ENCODE data around the gene PLD4.
"Not testable (repeated sequence)": the region's sequence is repeated elsewhere in the genome, so short reads cannot be mapped to it uniquely, and the experiment has no call there.

Gene PLD4

DNA sequence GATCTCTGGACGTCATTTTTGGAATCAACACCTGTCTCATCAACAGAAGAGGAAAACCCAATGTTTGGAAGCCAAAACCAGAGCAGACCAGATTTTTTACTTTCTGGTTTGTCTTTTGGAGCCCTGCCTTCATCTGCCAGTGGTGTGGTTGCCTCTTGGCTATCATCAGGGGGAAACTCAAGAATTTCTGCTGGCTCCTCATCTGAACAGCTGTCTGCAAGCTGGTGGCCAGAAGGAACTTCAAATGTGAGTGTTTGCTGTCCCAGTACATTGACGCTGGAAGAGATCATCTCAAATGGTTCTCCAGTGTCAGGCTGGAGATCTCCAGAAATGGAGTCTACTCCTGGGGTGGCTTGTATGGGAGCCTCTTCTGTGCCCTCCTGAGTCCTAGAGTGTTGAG is 13.8 kb downstream of the PLD4 start:
- no peaks in the 10 kb centered on the region for H3K9me3 Mint-ChIP-seq
- no peaks in the 10 kb centered on the region for H3K4me1 Mint-ChIP-seq
- peaks cover 57% of the 10 kb centered on the region for H3K27me3 Mint-ChIP-seq
- no peak overlapping the region for H3K4me3 Mint-ChIP-seq
- H3K27ac Mint-ChIP-seq = no peak overlapping the region
- peak in 1 of 2 donors; percentile 1 for DNase-seq
- ATAC-seq = no peak

DNA sequence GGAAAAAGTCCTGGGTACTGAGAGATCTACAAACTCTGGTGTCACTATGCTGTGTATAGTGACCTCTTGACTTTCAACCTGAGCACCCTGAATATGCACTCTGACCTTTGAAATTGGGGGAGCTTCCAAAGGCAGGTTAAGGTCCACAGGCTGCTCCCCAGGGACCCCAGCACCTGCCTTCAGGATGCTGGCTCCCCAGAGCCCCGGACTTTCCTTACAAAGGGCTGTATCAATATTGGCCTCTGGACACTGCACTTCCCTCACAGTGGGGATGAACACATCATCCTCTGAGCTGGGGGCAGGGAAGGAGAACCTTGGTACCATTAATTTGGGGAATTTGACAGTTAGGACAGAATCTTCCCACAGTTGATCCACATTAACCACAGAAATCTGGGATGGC is 14.3 kb downstream of the PLD4 start:
- H3K27ac Mint-ChIP-seq = no peak overlapping the region
- DNase-seq (peak in 1 of 2 donors; percentile 7), ATAC-seq (no peak)
- peaks cover 57% of the 10 kb centered on the region for H3K27me3 Mint-ChIP-seq
- H3K9me3 Mint-ChIP-seq = no peaks in the 10 kb centered on the region
- no peaks in the 10 kb centered on the region for H3K4me1 Mint-ChIP-seq
- no peak overlapping the region for H3K4me3 Mint-ChIP-seq

- H3K4me1 Mint-ChIP-seq = no peaks in the 10 kb centered on the region
- H3K9me3 Mint-ChIP-seq = no peaks in the 10 kb centered on the region
- no peak overlapping the region for H3K4me3 Mint-ChIP-seq
- no peak overlapping the region for H3K27ac Mint-ChIP-seq
- peak in 1 of 2 donors; percentile 4 for DNase-seq
- ATAC-seq = no peak
- peaks cover 48% of the 10 kb centered on the region for H3K27me3 Mint-ChIP-seq
Observed at GRCh38 chr14:104939666-104940410, 15.2 kb downstream of the PLD4 start.

DNA sequence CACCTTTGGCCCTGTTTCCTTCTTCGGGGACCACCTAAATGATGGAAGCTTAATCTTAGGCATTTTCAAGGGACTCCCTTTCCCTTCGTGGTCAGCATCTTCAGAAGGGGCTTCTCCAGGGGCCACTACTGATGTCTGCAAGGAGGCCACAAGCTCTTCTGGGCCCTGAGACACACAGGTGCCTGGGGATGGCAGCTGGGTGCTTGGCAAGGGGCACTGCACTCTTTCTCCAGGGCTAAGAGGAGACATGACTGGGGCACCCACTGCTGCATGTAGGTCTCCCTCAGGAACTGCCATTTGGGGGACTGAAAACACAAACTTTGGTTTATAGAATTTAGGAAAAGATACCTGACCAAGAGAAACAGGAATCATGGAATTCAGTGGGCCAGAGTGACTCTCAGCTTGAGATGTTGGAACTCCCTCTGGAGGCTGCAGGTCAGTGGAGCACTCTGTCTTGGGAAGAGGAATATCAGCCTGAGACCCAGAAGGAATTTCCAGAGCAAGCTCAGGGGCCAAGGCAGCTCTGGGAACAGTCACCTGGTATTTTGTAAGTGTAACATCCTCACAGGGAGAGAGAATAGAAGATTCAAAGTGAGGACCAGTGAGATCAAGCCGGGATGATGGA is 16.0 kb downstream of the PLD4 start:
- peaks cover 43% of the 10 kb centered on the region for H3K27me3 Mint-ChIP-seq
- DNase-seq (no peak), ATAC-seq (no peak)
- H3K4me1 Mint-ChIP-seq = no peaks in the 10 kb centered on the region
- no peak overlapping the region for H3K4me3 Mint-ChIP-seq
- H3K9me3 Mint-ChIP-seq = no peaks in the 10 kb centered on the region
- no peak overlapping the region for H3K27ac Mint-ChIP-seq

GRCh38 chr14:104941508-104942365 is 17.1 kb downstream of the PLD4 start:
- no peak for DNase-seq
- peaks cover 36% of the 10 kb centered on the region for H3K27me3 Mint-ChIP-seq
- no peaks in the 10 kb centered on the region for H3K9me3 Mint-ChIP-seq
- H3K4me1 Mint-ChIP-seq = no peaks in the 10 kb centered on the region
- no peak overlapping the region for H3K27ac Mint-ChIP-seq
- no peak for ATAC-seq
- H3K4me3 Mint-ChIP-seq = no peak overlapping the region

DNA sequence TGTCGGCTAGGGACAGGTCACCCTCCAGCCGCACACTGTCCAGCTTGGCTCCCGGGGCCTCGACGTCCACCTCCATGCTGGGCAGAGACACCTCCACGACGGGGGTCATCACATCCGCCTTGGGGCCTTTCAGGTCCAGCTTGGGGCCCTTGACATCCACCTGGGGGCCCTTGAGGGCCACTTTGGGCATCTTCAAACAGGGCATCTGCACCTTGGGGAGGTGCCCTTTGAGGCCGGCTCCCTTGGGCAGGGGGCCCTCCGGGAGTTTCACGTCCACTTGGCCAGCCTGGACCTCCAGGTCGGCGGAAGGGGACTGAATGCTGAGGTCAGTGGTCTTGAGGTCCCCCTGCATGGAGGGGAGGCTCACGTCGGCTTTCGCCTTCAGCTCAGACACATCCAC is 17.9 kb downstream of the PLD4 start:
- Mint-ChIP-seq H3K4me3 (no peak overlapping the region), H3K27ac (no peak overlapping the region), H3K27me3 (peaks cover 27% of the 10 kb centered on the region), H3K9me3 (no peaks in the 10 kb centered on the region), H3K4me1 (no peaks in the 10 kb centered on the region)
- DNase-seq = no peak
- no peak for ATAC-seq

GRCh38 chr14:104943216-104944015 is 18.7 kb downstream of the PLD4 start:
- not testable (repeated sequence) for H3K9me3 Mint-ChIP-seq, H3K4me1 Mint-ChIP-seq, DNase-seq, H3K27ac Mint-ChIP-seq, H3K4me3 Mint-ChIP-seq, ATAC-seq
- peaks cover 19% of the 10 kb centered on the region for H3K27me3 Mint-ChIP-seq

- H3K27ac Mint-ChIP-seq, ATAC-seq, H3K9me3 Mint-ChIP-seq: not testable (repeated sequence)
Observed at GRCh38 chr14:104944016-104944308, 19.3 kb downstream of the PLD4 start.

DNA sequence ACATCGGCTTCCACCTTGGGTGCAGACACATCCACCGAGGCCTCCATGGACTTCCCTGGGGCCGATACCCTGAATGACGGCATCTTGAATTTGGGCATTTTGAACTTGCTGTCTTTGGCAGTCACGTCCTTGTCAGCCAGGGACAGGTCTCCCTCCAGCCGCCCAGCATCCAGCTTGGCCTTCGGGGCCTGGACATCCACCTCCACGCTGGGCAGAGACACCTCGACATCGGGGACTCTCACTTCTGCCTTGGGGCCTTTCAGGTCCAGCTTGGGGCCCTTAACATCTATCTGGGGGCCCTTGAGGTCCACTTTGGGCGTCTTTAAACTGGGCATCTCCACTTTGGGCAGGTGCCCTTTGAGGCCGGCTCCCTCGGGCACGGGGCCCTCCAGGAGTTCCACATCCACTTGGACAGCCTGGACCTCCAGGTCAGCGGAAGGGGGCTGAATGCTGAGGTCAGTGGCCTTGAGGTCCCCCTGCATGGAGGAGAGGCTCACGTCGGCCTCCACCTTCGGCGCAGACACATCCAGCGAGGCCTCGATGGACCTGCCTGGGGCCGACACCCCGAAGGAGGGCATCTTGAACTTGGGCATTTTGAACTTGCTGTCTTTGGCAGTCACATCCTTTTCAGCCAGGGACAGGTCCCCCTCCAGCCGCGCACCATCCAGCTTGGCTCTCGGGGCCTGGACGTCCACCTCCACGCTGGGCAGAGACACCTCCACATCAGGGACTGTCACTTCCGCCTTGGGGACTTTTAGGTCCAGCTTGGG is 19.9 kb downstream of the PLD4 start:
- peaks cover 16% of the 10 kb centered on the region for H3K27me3 Mint-ChIP-seq
- not testable (repeated sequence) for H3K9me3 Mint-ChIP-seq, DNase-seq, ATAC-seq, H3K4me1 Mint-ChIP-seq, H3K27ac Mint-ChIP-seq, H3K4me3 Mint-ChIP-seq

More at GRCh38 chr14:104944016-104944308, 19.3 kb downstream of the PLD4 start:
- H3K4me3 Mint-ChIP-seq, H3K4me1 Mint-ChIP-seq, DNase-seq: not testable (repeated sequence)
- peaks cover 17% of the 10 kb centered on the region for H3K27me3 Mint-ChIP-seq

DNA sequence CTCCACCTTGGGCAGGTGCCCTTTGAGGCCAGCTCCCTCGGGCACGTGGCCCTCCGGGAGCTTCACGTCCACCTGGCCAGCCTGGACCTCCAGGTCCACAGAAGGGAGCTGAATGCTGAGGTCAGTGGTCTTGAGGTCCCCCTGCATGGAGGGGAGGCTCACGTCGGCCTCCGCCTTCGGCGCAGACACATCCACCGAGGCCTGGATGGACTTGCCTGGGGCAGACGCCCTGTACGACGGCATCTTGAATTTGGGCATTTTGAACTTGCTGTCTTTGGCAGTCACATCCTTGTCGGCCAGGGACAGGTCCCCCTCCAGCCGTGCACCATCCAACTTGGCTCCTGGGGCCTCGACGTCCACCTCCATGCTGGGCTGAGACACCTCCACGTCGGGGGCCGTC is 20.6 kb downstream of the PLD4 start:
- not testable (repeated sequence) for H3K4me3 Mint-ChIP-seq, H3K4me1 Mint-ChIP-seq, H3K27me3 Mint-ChIP-seq, DNase-seq, H3K9me3 Mint-ChIP-seq, H3K27ac Mint-ChIP-seq, ATAC-seq

DNA sequence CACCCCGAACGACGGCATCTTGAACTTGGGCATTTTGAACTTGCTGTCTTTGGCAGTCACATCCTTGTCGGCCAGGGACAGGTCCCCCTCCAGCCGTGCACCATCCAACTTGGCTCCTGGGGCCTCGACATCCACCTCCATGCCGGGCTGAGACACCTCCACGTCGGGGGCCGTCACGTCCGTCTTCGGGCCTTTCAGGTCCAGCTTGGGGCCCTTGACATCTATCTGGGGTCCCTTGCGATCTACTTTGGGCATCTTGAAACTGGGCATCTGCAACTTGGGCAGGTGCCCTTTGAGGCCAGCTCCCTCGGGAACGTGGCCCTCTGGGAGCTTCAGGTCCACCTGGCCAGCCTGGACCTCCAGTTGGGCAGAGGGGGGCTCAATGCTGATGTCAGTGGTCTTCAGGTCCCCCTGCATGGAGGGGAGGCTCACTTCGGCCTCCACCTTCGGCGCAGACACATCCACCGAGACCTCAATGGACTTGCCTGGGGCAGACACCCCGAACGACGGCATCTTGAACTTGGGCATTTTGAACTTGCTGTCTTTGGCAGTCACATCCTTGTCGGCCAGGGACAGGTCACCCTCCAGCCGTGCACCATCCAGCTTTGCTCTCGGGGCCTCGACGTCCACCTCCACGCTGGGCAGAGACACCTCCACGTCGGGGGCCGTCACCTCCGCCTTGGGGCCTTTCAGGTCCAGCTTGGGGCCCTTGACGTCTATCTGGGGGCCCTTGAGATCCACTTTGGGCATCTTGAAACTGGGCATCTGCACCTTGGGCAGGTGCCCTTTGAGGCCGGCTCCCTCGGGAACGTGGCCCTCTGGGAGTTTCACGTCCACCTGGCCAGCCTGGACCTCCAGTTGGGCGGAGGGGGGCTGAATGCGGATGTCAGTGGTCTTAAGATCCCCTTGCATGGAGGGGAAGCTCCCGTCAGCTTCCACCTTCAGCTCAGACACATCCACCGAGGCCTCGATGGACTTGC is 21.6 kb downstream of the PLD4 start:
- DNase-seq, H3K9me3 Mint-ChIP-seq, ATAC-seq, H3K27me3 Mint-ChIP-seq, H3K4me1 Mint-ChIP-seq, H3K27ac Mint-ChIP-seq, H3K4me3 Mint-ChIP-seq: not testable (repeated sequence)

DNA sequence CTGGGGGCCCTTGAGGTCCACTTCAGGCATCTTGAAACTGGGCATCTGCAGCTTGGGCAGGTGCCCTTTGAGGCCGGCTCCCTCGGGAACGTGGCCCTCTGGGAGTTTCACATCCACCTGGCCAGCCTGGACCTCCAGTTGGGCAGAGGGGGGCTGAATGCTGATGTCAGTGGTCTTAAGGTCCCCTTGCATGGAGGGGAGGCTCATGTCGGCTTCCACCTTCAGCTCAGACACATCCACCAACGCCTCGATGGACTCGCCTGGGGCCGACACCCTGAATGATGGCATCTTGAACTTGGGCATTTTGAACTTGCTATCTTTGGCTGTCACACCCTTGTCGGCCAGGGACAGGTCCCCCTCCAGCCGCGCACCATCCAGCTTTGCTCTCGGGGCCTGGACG is 22.5 kb downstream of the PLD4 start:
- not testable (repeated sequence) for H3K4me3 Mint-ChIP-seq, ATAC-seq, H3K4me1 Mint-ChIP-seq, H3K27me3 Mint-ChIP-seq, H3K27ac Mint-ChIP-seq, DNase-seq, H3K9me3 Mint-ChIP-seq

DNA sequence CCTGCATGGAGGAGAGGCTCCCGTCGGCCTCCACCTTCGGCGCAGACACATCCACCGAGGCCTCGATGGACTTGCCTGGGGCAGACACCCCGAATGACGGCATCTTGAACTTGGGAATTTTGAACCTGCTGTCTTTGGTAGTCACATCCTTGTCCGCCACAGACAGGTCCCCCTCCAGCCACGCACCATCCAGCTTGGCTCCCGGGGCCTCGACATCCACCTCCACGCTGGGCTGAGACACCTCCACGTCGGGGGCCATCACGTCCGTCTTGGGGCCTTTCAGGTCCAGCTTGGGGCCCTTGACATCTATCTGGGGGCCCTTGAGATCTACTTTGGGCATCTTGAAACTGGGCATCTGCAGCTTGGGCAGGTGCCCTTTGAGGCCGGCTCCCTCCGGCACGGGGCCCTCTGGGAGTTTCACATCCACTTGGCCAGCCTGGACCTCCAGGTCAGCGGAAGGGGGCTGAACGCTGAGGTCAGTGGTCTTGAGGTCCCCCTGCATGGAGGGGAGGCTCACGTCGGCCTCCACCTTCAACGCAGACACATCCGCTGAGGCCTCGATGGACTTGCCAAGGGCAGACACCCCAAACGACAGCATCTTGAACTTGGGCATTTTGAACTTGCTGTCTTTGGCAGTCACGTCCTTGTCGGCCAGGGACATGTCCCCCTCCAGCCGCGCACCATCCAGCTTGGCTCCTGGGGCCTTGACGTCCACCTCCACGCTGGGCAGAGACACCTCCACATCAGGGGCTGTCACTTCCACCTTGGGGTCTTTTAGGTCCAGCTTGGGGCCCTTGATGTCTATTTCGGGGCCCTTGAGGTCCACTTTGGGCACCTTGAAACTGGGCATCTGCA is 23.4 kb downstream of the PLD4 start:
- H3K27ac Mint-ChIP-seq, DNase-seq, H3K9me3 Mint-ChIP-seq, ATAC-seq, H3K27me3 Mint-ChIP-seq, H3K4me1 Mint-ChIP-seq, H3K4me3 Mint-ChIP-seq: not testable (repeated sequence)

All from stimulated activated naive CD8-positive, alpha-beta T cell treated with anti-CD3 and anti-CD28 coated beads, Interleukin-15, amount 100 ng/mL, for 72 hours (primary cell).